CD1c-positive myeloid dendritic cell (primary cell): Measurements from ENCODE around the gene FUBP1.
"Not testable (repeated sequence)": the region's sequence is repeated elsewhere in the genome, so short reads cannot be mapped to it uniquely, and the experiment has no call there.

ENCODE experiments used
- DNase-seq: peaks from one replicate; pipeline ENCODE4 v3.0.0-alpha.2; 2016; ENCODE audit errors: extremely low spot score

FUBP1 gene

GRCh38 chr1:77989744-77990143 lies 10.9 kb upstream of the FUBP1 start:
- no peak for DNase-seq

- no peak for DNase-seq
Observed at GRCh38 chr1:77987919-77988318, 9.0 kb upstream of the FUBP1 start.

GRCh38 chr1:77986810-77987209 lies 7.9 kb upstream of the FUBP1 start:
- no peak for DNase-seq

- DNase-seq: no peak
Observed at GRCh38 chr1:77984629-77985028, 5.8 kb upstream of the FUBP1 start.

GRCh38 chr1:77983997-77984355 lies 5.1 kb upstream of the FUBP1 start:
- no peak for DNase-seq

GRCh38 chr1:77983352-77983996 lies 4.6 kb upstream of the FUBP1 start:
- DNase-seq: not testable (repeated sequence)

GRCh38 chr1:77978293-77978968 lies 441 bp downstream of the FUBP1 start:
- peak; percentile 94 for DNase-seq

GRCh38 chr1:77977989-77978292 lies 931 bp downstream of the FUBP1 start:
- no peak for DNase-seq

GRCh38 chr1:77976433-77977076 lies 2.3 kb downstream of the FUBP1 start:
- no peak for DNase-seq

GRCh38 chr1:77975907-77976306 lies 3.0 kb downstream of the FUBP1 start:
- DNase-seq: no peak

- DNase-seq: no peak
Observed at GRCh38 chr1:77975386-77975785, 3.5 kb downstream of the FUBP1 start.

- no peak for DNase-seq
Observed at GRCh38 chr1:77972080-77972479, 6.8 kb downstream of the FUBP1 start.

GRCh38 chr1:77970192-77970591 lies 8.7 kb downstream of the FUBP1 start:
- no peak for DNase-seq

- DNase-seq: no peak
Observed at GRCh38 chr1:77966291-77966690, 12.6 kb downstream of the FUBP1 start.

- no peak for DNase-seq
Observed at GRCh38 chr1:77961392-77961791, 17.5 kb downstream of the FUBP1 start.

- DNase-seq: no peak
Observed at GRCh38 chr1:77958850-77959249, 20.0 kb downstream of the FUBP1 start.

- no peak for DNase-seq
Observed at GRCh38 chr1:77958391-77958790, 20.5 kb downstream of the FUBP1 start.

- DNase-seq: no peak
Observed at GRCh38 chr1:77956464-77956863, 22.4 kb downstream of the FUBP1 start.

GRCh38 chr1:77955709-77956108 lies 23.2 kb downstream of the FUBP1 start:
- no peak for DNase-seq

GRCh38 chr1:77954521-77954920 lies 24.4 kb downstream of the FUBP1 start:
- no peak for DNase-seq

GRCh38 chr1:77953907-77954306 lies 25.0 kb downstream of the FUBP1 start:
- no peak for DNase-seq

GRCh38 chr1:77951328-77951727 lies 27.5 kb downstream of the FUBP1 start:
- no peak for DNase-seq

- no peak for DNase-seq
Observed at GRCh38 chr1:77950873-77951272, 28.0 kb downstream of the FUBP1 start.
